Upper lobe of right lung (tissue), 1 donor: ENCODE results near the gene RNASEL. TPM values are rescaled to one million over a fixed set of nuclear protein-coding genes. Genes with fewer than 3 reads are reported as not detected.

Source experiments
- ATAC-seq: fragments of 200-7000 bp; cut with Tn5 transposase; one replicate; pipeline ENCODE4 v1.9.1; 2020; ENCODE audit warnings: mild to moderate bottlenecking, moderate library complexity
- DNase-seq: peaks from one replicate; pipeline ENCODE4 v3.0.0-alpha.2; 2020
- H3K27ac ChIP-seq: fragments of 200-600 bp; one replicate; pipeline ENCODE4 v1.8.0; 2022
- H3K27me3 ChIP-seq: fragments of 200-600 bp; one replicate; pipeline ENCODE4 v1.8.0; 2022; ENCODE audit warnings: mild to moderate bottlenecking
- H3K36me3 ChIP-seq: fragments of 200-600 bp; one replicate; pipeline ENCODE4 v1.8.0; 2022
- H3K4me1 ChIP-seq: fragments of 200-600 bp; one replicate; pipeline ENCODE4 v1.8.0; 2022
- H3K4me3 ChIP-seq: fragments of 200-600 bp; one replicate; pipeline ENCODE4 v1.8.0; 2022; ENCODE audit warnings: mild to moderate bottlenecking
- H3K9me3 ChIP-seq: fragments of 200-600 bp; one replicate; pipeline ENCODE4 v1.8.0; 2022
- CTCF ChIP-seq: fragments of 200-600 bp; IDR thresholded peaks from one replicate; pipeline ENCODE4 v1.8.0; 2022; ENCODE audit warnings: antibody characterized with exemption
- intact Hi-C: fragments of 100-400 bp; cut with DNase I; formaldehyde crosslinking; loops from one replicate; pipeline ENCODE4 v1.11.0; 2022
- long read RNA-seq: library from polyadenylated mRNA; unstranded; transcript quantifications from one replicate; pipeline ENCODE4 v2.0.0, GENCODE V29; 2021
- total RNA-seq: library from RNA; stranded (reverse); fragmentation: NEBNext Ultra II Directional; extraction: Animal tissue kit (Norgen Biotek cat#: 25700); gene quantifications from one replicate; pipeline ENCODE4 v1.2.1, GENCODE V29; 2021
- donor health status: DM: no; HTN: yes; CAD: no; lungs with severe emphysema.

The RNASEL gene, protein sequence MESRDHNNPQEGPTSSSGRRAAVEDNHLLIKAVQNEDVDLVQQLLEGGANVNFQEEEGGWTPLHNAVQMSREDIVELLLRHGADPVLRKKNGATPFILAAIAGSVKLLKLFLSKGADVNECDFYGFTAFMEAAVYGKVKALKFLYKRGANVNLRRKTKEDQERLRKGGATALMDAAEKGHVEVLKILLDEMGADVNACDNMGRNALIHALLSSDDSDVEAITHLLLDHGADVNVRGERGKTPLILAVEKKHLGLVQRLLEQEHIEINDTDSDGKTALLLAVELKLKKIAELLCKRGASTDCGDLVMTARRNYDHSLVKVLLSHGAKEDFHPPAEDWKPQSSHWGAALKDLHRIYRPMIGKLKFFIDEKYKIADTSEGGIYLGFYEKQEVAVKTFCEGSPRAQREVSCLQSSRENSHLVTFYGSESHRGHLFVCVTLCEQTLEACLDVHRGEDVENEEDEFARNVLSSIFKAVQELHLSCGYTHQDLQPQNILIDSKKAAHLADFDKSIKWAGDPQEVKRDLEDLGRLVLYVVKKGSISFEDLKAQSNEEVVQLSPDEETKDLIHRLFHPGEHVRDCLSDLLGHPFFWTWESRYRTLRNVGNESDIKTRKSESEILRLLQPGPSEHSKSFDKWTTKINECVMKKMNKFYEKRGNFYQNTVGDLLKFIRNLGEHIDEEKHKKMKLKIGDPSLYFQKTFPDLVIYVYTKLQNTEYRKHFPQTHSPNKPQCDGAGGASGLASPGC
- 12.8 TPM for total RNA-seq
- long read RNA-seq, full-length matches to known transcripts: 23 of 36 reads
- long read RNA-seq, partial matches to known transcripts: 10 of 36 reads
- long read RNA-seq, other reads (novel, unspliced or antisense): 3 of 36 reads

- intact Hi-C loops: no loop called here
- no peaks in the 10 kb centered on the region for H3K36me3 ChIP-seq
- H3K9me3 ChIP-seq: no peaks in the 10 kb centered on the region
- peaks cover 23% of the 10 kb centered on the region for H3K4me1 ChIP-seq
- no peaks in the 10 kb centered on the region for H3K27me3 ChIP-seq
- peak; percentile 89 for DNase-seq
- peak within 1 kb of the TSS; percentile 99 for H3K27ac ChIP-seq
- no peak for TF ChIP-seq CTCF
- H3K4me3 ChIP-seq: peak within 1 kb of the TSS; percentile 82
- peak; percentile 95 for ATAC-seq
Measured at GRCh38 chr1:182588500-182589396, at the start of gene RNASEL. Gene RNASEL, minus strand, starts transcription at chr1:182589256. Its CDS starts 2,450 bp downstream, at chr1:182586806.

- DNase-seq (no peak), ATAC-seq (no peak)
- TF ChIP-seq CTCF: no peak
- H3K4me1 ChIP-seq: no peaks in the 10 kb centered on the region
- intact Hi-C loops: no loop called here
- no peaks in the 10 kb centered on the region for H3K27me3 ChIP-seq
- no peaks in the 10 kb centered on the region for H3K9me3 ChIP-seq
- H3K27ac ChIP-seq: no peak overlapping the region
- no peak overlapping the region for H3K4me3 ChIP-seq
- no peaks in the 10 kb centered on the region for H3K36me3 ChIP-seq
Measured at GRCh38 chr1:182637769-182638168, 48.7 kb upstream of the RNASEL start.

- intact Hi-C loops: no loop called here
- Histone ChIP-seq H3K4me1 (no peaks in the 10 kb centered on the region), H3K27me3 (no peaks in the 10 kb centered on the region), H3K27ac (no peak overlapping the region), H3K9me3 (no peaks in the 10 kb centered on the region), H3K4me3 (no peak overlapping the region), H3K36me3 (no peaks in the 10 kb centered on the region)
- no peak for ATAC-seq
- no peak for TF ChIP-seq CTCF
- no peak for DNase-seq
Measured at GRCh38 chr1:182635871-182636270, 46.8 kb upstream of the RNASEL start.

- intact Hi-C loops: no loop called here
- ATAC-seq (no peak), DNase-seq (no peak)
- Histone ChIP-seq H3K4me1 (no peaks in the 10 kb centered on the region), H3K9me3 (no peaks in the 10 kb centered on the region), H3K27me3 (no peaks in the 10 kb centered on the region), H3K4me3 (no peak overlapping the region), H3K36me3 (no peaks in the 10 kb centered on the region), H3K27ac (no peak overlapping the region)
- no peak for TF ChIP-seq CTCF
Measured at GRCh38 chr1:182634306-182635072, 45.4 kb upstream of the RNASEL start.
